ENCODE measurements around the gene USP22. TPM values are rescaled to one million over a fixed set of nuclear protein-coding genes. Genes with fewer than 3 reads are reported as not detected.
A peak's percentile ranks its signal among the peaks of the same experiment; 100 is the strongest.

Gene USP22
- total and polyA plus RNA-seq, 2 of the 4 experiments (the other 2 are of a cell fraction), result 161 to 319 TPM

GRCh38 chr17:21010705-21011596, 31.9 kb downstream of the USP22 start:
- ATAC-seq (ENCODE audit: low read depth) (no peak), DNase-seq (no peak)
- no peak overlapping the region for H2BK120ac ChIP-seq (ENCODE audit: low read depth, low read length)
- intact Hi-C loops (cut with micrococcal nuclease), result no loop called here
- no peaks in the 10 kb centered on the region for H3K27me3 ChIP-seq (ENCODE audit: control insufficient read depth, insufficient read depth, low read length)
- in situ Hi-C loops (cut with MboI; ENCODE audit: low sequenced_read_pairs), result no loop called here
- H3K23ac ChIP-seq (ENCODE audit: low read depth, low read length), result no peak overlapping the region
- no peak overlapping the region for H2AK5ac ChIP-seq (ENCODE audit: low read depth, low read length)
- TF ChIP-seq RFX5 (IDR thresholded peaks at IDR 0.05; ENCODE audit: low read depth, low read length) (no peak), ELK1 (IDR thresholded peaks at IDR 0.05; ENCODE audit: borderline replicate concordance, low read depth, low read length) (no peak), CEBPB (IDR thresholded peaks at IDR 0.05; ENCODE audit: low read depth, low read length) (no peak), RAD21 (IDR thresholded peaks at IDR 0.05; ENCODE audit: low read length) (no peak), CTCF (conservative IDR thresholded peaks at IDR 0.05; ENCODE audit: low read depth, low read length) (no peak), BHLHE40 (IDR thresholded peaks at IDR 0.05; ENCODE audit: low read depth, low read length) (no peak), FOS (IDR thresholded peaks at IDR 0.05; ENCODE audit: low read depth, low read length) (no peak), POLR2A (IDR thresholded peaks at IDR 0.05; ENCODE audit: low read depth, low read length) (no peak), CHD1 (IDR thresholded peaks at IDR 0.05; ENCODE audit: low read depth, low read length) (no peak), NFE2L2 (IDR thresholded peaks at IDR 0.05; ENCODE audit: low read depth, low read length) (no peak), USF2 (IDR thresholded peaks at IDR 0.05; ENCODE audit: low read depth, low read length) (no peak)
- H3K56ac ChIP-seq (ENCODE audit: extremely low read depth, insufficient read depth, low read length), result no peak overlapping the region
- H2AFZ ChIP-seq (replicated peaks; ENCODE audit: low read length, poor library complexity), result peak overlapping the region; percentile 21
- 93% methylated on average over 6 of the region's 27 CpGs; no CpG with 5 or more reads in 1 of the 2 experiments for WGBS, 2 experiments (ENCODE audit: extremely low coverage in 2 of 2, insufficient read length in 1 of 2)
- H2AK9ac ChIP-seq (replicated peaks; ENCODE audit: low read depth, low read length, poor library complexity), result no peak overlapping the region
- no peak overlapping the region for H4K8ac ChIP-seq (ENCODE audit: low read depth in 2 of 2, low read length in 2 of 2)
- peaks cover 90% of the 10 kb centered on the region for H4K20me1 ChIP-seq (ENCODE audit: insufficient read depth, low read length)
- no peak overlapping the region for H2BK20ac ChIP-seq (ENCODE audit: low read depth, low read length)
- no peak overlapping the region for H3K4me3 ChIP-seq (ENCODE audit: insufficient read depth, low read depth, low read length)
- no peak overlapping the region for H3K4ac ChIP-seq (ENCODE audit: low read depth, low read length)
- no peak overlapping the region for H3K27ac ChIP-seq (ENCODE audit: insufficient read depth, low read length)
- no peak overlapping the region for H4K91ac ChIP-seq (ENCODE audit: insufficient read depth, low read depth, low read length)
- no peak overlapping the region for H3K4me2 ChIP-seq (ENCODE audit: low read depth, low read length)
- H2BK15ac ChIP-seq (ENCODE audit: low read depth, low read length), result no peak overlapping the region
- CTCF ChIA-PET, result interaction anchor here (0.6 kb wide), 1 partner anchor 108 kb away, joined by 3 read pairs; no protein-coding TSS in a partner anchor
- no peak overlapping the region for H3K9ac ChIP-seq (ENCODE audit: low read depth, low read length)
- H2BK5ac ChIP-seq (ENCODE audit: low read depth, low read length, poor library complexity, severe bottlenecking), result no peak overlapping the region
- no peak overlapping the region for H4K5ac ChIP-seq (ENCODE audit: low read depth, low read length)
- BruUV-seq (replicated peaks), result no TSS peak
- H3K9me3 ChIP-seq (ENCODE audit: control insufficient read depth, insufficient read depth, low read length), result no peaks in the 10 kb centered on the region
- POLR2A ChIA-PET (ENCODE audit: unreplicated experiment), result no interaction called here
- H3K9me1 ChIP-seq (ENCODE audit: insufficient read depth, low read length), result no peaks in the 10 kb centered on the region; the same call in 1 of the 2 replicates
- peaks cover 86% of the 10 kb centered on the region for H3K36me3 ChIP-seq (ENCODE audit: control insufficient read depth, insufficient read depth, low read length)
- dilution Hi-C loops (cut with HindIII; ENCODE audit: low sequenced_read_pairs, unreplicated experiment), result no loop called here
- no peak overlapping the region for H3K14ac ChIP-seq (replicated peaks; ENCODE audit: low read depth, low read length)
- H3K4me1 ChIP-seq (ENCODE audit: control insufficient read depth, insufficient read depth, low read length), result no peaks in the 10 kb centered on the region
- no peak overlapping the region for H3K18ac ChIP-seq (ENCODE audit: low read depth, low read length)
- H3K79me1 ChIP-seq (ENCODE audit: low read depth in 1 of 2, low read length in 2 of 2), result peaks cover 53 to 86% of the 10 kb centered on the region in 2 experiments
